ENCODE results near the gene SLC12A7.

GRCh38 chr5:1052641-1053390 lies 59.0 kb downstream of the SLC12A7 start:
- no peak for TF ChIP-seq CTCF (conservative IDR thresholded peaks at IDR 0.05; ENCODE audit: low read length)
- no peak for TF ChIP-seq EZH2phosphoT487 (IDR thresholded peaks at IDR 0.05; ENCODE audit: borderline replicate concordance)

All from Loucy (cell line).